IMR-90 (cell line): ENCODE results near the gene THRB. TPM values are rescaled to one million over a fixed set of nuclear protein-coding genes. Genes with fewer than 3 reads are reported as not detected.

ENCODE experiments used
- ATAC-seq: fragments of 200-7000 bp; cut with Tn5 transposase; 2 replicates; pipeline ENCODE4 v1.9.1; 2020; ENCODE audit warnings: low read depth, mild to moderate bottlenecking, moderate library complexity
- BruUV-seq: library from RNA; stranded (reverse); fragments of 400-500 nt; replicated peaks from 2 replicates; lab custom pipeline; 2021; lab: Mats Ljungman, UMichigan
- CTCF ChIA-PET: fragments of 300-600 bp; formaldehyde crosslinking; extraction: SDS; loops from one replicate; lab custom pipeline; 2021; ENCODE audit warnings: antibody characterized with exemption; lab: Yijun Ruan, JAX
- POLR2A ChIA-PET: fragments of 300-600 bp; sonication (Branson Sonifier 250); formaldehyde crosslinking; loops from one replicate; lab custom pipeline; 2022; ENCODE audit warnings: antibody characterized with exemption; ENCODE audit not compliant: unreplicated experiment; lab: Charles Lee
- DNase-seq: peaks from one replicate; pipeline ENCODE4 v3.0.0; 2013
- H2AFZ ChIP-seq: replicated peaks from 2 replicates; pipeline ENCODE3; 2013; ENCODE audit warnings: low read length, mild to moderate bottlenecking; ENCODE audit not compliant: poor library complexity
- H2AK5ac ChIP-seq: 2 replicates; pipeline ENCODE4 v1.6.1; 2013; ENCODE audit warnings: low read depth, low read length, inconsistent platforms
- H2AK9ac ChIP-seq: replicated peaks from 2 replicates; pipeline ENCODE3; 2013; ENCODE audit warnings: mild to moderate bottlenecking, low read depth, low read length, moderate library complexity; ENCODE audit not compliant: poor library complexity
- H2BK120ac ChIP-seq: 2 replicates; pipeline ENCODE4 v1.6.1; 2013; ENCODE audit warnings: low read depth, low read length, inconsistent platforms
- H2BK15ac ChIP-seq: 3 replicates; pipeline ENCODE4 v1.6.1; 2013; ENCODE audit warnings: low read depth, low read length, inconsistent platforms
- H2BK20ac ChIP-seq: 2 replicates; pipeline ENCODE4 v1.6.1; 2013; ENCODE audit warnings: low read depth, mild to moderate bottlenecking, inconsistent platforms, low read length, moderate library complexity
- H2BK5ac ChIP-seq: 2 replicates; pipeline ENCODE4 v1.6.1; 2013; ENCODE audit warnings: mild to moderate bottlenecking, low read depth, low read length, inconsistent platforms; ENCODE audit not compliant: poor library complexity, severe bottlenecking
- H3K14ac ChIP-seq: replicated peaks from 2 replicates; pipeline ENCODE4 v1.6.1; 2013; ENCODE audit warnings: low read depth, low read length, inconsistent platforms
- H3K18ac ChIP-seq: 2 replicates; pipeline ENCODE4 v1.6.1; 2013; ENCODE audit warnings: low read depth, low read length, control low read depth
- H3K23ac ChIP-seq: 2 replicates; pipeline ENCODE4 v1.6.1; 2013; ENCODE audit warnings: low read depth, low read length, inconsistent platforms
- H3K27ac ChIP-seq: 2 replicates; pipeline ENCODE4 v1.5.1; 2013; ENCODE audit warnings: mild to moderate bottlenecking, control low read depth, low read length; ENCODE audit not compliant: insufficient read depth
- H3K27me3 ChIP-seq: 2 replicates; pipeline ENCODE4 v1.6.1; 2013; ENCODE audit warnings: low read length; ENCODE audit not compliant: control insufficient read depth, insufficient read depth
- H3K36me3 ChIP-seq: 2 replicates; pipeline ENCODE4 v1.6.1; 2013; ENCODE audit warnings: low read length, mixed read lengths; ENCODE audit not compliant: control insufficient read depth, insufficient read depth
- H3K4ac ChIP-seq: 2 replicates; pipeline ENCODE4 v1.6.1; 2013; ENCODE audit warnings: low read depth, low read length, inconsistent platforms
- H3K4me1 ChIP-seq: 2 replicates; pipeline ENCODE4 v1.6.1; 2013; ENCODE audit warnings: low read length, mixed read lengths; ENCODE audit not compliant: control insufficient read depth, insufficient read depth
- H3K4me2 ChIP-seq: 2 replicates; pipeline ENCODE4 v1.6.1; 2013; ENCODE audit warnings: low read depth, mild to moderate bottlenecking, control low read depth, low read length, moderate library complexity
- H3K4me3 ChIP-seq: 2 replicates; pipeline ENCODE4 v1.5.1; 2013; ENCODE audit warnings: low read depth, mild to moderate bottlenecking, control low read depth, low read length, moderate library complexity; ENCODE audit not compliant: insufficient read depth
- H3K56ac ChIP-seq: 2 replicates; pipeline ENCODE4 v1.6.1; 2013; ENCODE audit warnings: low read length, inconsistent platforms; ENCODE audit not compliant: insufficient read depth; ENCODE audit errors: extremely low read depth
- H3K79me1 ChIP-seq, 2 experiments: 2 replicates each; pipeline ENCODE4 v1.6.1; 2013; ENCODE audit warnings: low read length in 2 of 2, inconsistent platforms in 1 of 2, low read depth in 1 of 2
- H3K9ac ChIP-seq: 2 replicates; pipeline ENCODE4 v1.6.1; 2013; ENCODE audit warnings: low read depth, low read length, control low read depth
- H3K9me1 ChIP-seq: 2 replicates; pipeline ENCODE4 v1.6.1; 2013; ENCODE audit warnings: low read length, inconsistent platforms; ENCODE audit not compliant: insufficient read depth
- H3K9me3 ChIP-seq: 2 replicates; pipeline ENCODE4 v1.6.1; 2013; ENCODE audit warnings: low read length; ENCODE audit not compliant: control insufficient read depth, insufficient read depth
- H4K20me1 ChIP-seq: 2 replicates; pipeline ENCODE4 v1.6.1; 2013; ENCODE audit warnings: low read length, inconsistent platforms; ENCODE audit not compliant: insufficient read depth
- H4K5ac ChIP-seq: 2 replicates; pipeline ENCODE4 v1.6.1; 2013; ENCODE audit warnings: mild to moderate bottlenecking, low read depth, low read length, control low read depth
- H4K8ac ChIP-seq, 2 experiments: 2 replicates each; pipeline ENCODE4 v1.6.1; 2013; ENCODE audit warnings: low read depth in 2 of 2, low read length in 2 of 2, control low read depth in 1 of 2, inconsistent platforms in 1 of 2
- H4K91ac ChIP-seq: 2 replicates; pipeline ENCODE4 v1.6.1; 2013; ENCODE audit warnings: low read depth, low read length, inconsistent platforms; ENCODE audit not compliant: insufficient read depth
- BHLHE40 ChIP-seq: fragments of 150-350 bp; IDR thresholded peaks from 2 replicates; pipeline ENCODE4 v1.6.1; 2016; ENCODE audit warnings: mild to moderate bottlenecking, low read depth, low read length
- CEBPB ChIP-seq: IDR thresholded peaks from 2 replicates; pipeline ENCODE4 v1.6.1; 2012; ENCODE audit warnings: low read depth, low read length, improper control_type of control experiment
- CHD1 ChIP-seq: IDR thresholded peaks from 2 replicates; pipeline ENCODE4 v1.6.1; 2012; ENCODE audit warnings: low read depth, low read length, improper control_type of control experiment
- FOS ChIP-seq: fragments of 150-350 bp; IDR thresholded peaks from 2 replicates; pipeline ENCODE4 v1.6.1; 2016; ENCODE audit warnings: low read depth, low read length
- MAFK ChIP-seq: IDR thresholded peaks from 2 replicates; pipeline ENCODE4 v1.6.1; 2012; ENCODE audit warnings: low read depth, low read length, improper control_type of control experiment
- MAZ ChIP-seq: IDR thresholded peaks from 2 replicates; pipeline ENCODE4 v1.6.1; 2012; ENCODE audit warnings: low read depth, mild to moderate bottlenecking, low read length, improper control_type of control experiment, moderate library complexity, borderline replicate concordance
- MXI1 ChIP-seq: IDR thresholded peaks from 2 replicates; pipeline ENCODE4 v1.6.1; 2012; ENCODE audit warnings: low read depth, mild to moderate bottlenecking, low read length, moderate library complexity, borderline replicate concordance
- NFE2L2 ChIP-seq: fragments of 150-350 bp; IDR thresholded peaks from 2 replicates; pipeline ENCODE4 v1.6.1; 2016; ENCODE audit warnings: low read depth, mild to moderate bottlenecking, low read length
- POLR2A ChIP-seq: IDR thresholded peaks from 2 replicates; pipeline ENCODE4 v1.6.1; 2012; ENCODE audit warnings: mild to moderate bottlenecking, low read depth, low read length
- RAD21 ChIP-seq: IDR thresholded peaks from 2 replicates; pipeline ENCODE4 v1.6.1; 2012; ENCODE audit warnings: low read length, improper control_type of control experiment
- RCOR1 ChIP-seq: IDR thresholded peaks from 2 replicates; pipeline ENCODE4 v1.6.1; 2012; ENCODE audit warnings: mild to moderate bottlenecking, low read length, improper control_type of control experiment; ENCODE audit not compliant: insufficient replicate concordance
- RFX5 ChIP-seq: IDR thresholded peaks from 2 replicates; pipeline ENCODE4 v1.8.0; 2012; ENCODE audit warnings: low read depth, mild to moderate bottlenecking, low read length, moderate library complexity
- SMC3 ChIP-seq: fragments of 150-350 bp; IDR thresholded peaks from 2 replicates; pipeline ENCODE4 v1.6.1; 2016; ENCODE audit warnings: low read depth, mild to moderate bottlenecking, antibody characterized with exemption, low read length, moderate library complexity
- WGBS, 2 experiments: methylation state at CpG; one replicate each; pipeline versions ENCODE4 v1.1.5 to v1.1.7; 2013; ENCODE audit warnings: missing lambda C conversion rate in 2 of 2; ENCODE audit not compliant: insufficient read length in 1 of 2; ENCODE audit errors: extremely low coverage in 2 of 2; 5-methylcytosine and 5-hydroxymethylcytosine counted together
- dilution Hi-C: fragments of 300-500 bp; cut with HindIII; formaldehyde crosslinking; loops from one replicate; pipeline ENCODE4 v1.14.3; 2018; ENCODE audit warnings: low sequenced_read_pairs; ENCODE audit not compliant: unreplicated experiment
- in situ Hi-C: fragments of 300-500 bp; cut with MboI; formaldehyde crosslinking; loops from 3 replicates; pipeline ENCODE4 v1.14.3; 2019; ENCODE audit warnings: low sequenced_read_pairs, inconsistent platforms, mixed read lengths
- intact Hi-C: fragments of 100-400 bp; cut with micrococcal nuclease; formaldehyde crosslinking; loops from 2 replicates; pipeline ENCODE4 v1.10.0; 2022
- polyA plus RNA-seq, 3 experiments: library from polyadenylated mRNA; depleted of rRNA; stranded (reverse); fragments of >200 nt; gene quantifications; 2 replicates each; pipeline ENCODE4 v1.2.3, GENCODE V29; 2012; ENCODE audit warnings: low replicate concordance in 1 of 3
- total RNA-seq: library from RNA; depleted of rRNA; stranded (reverse); fragments of >200 nt; gene quantifications from 2 replicates; pipeline ENCODE4 v1.2.3, GENCODE V29; 2012
- TF ChIP-seq, protein P1 (sequence below): conservative IDR thresholded peaks from 2 replicates; pipeline ENCODE4 v1.5.1; 2012; ENCODE audit warnings: mild to moderate bottlenecking, low read depth, low read length, improper control_type of control experiment
- TF ChIP-seq, protein P2 (sequence below): fragments of 150-350 bp; IDR thresholded peaks from 2 replicates; pipeline ENCODE4 v1.6.1; 2017; ENCODE audit warnings: mild to moderate bottlenecking, antibody characterized with exemption, low read length, low read depth
- TF ChIP-seq, protein P3 (sequence below): fragments of 150-350 bp; IDR thresholded peaks from 2 replicates; pipeline ENCODE4 v1.6.1; 2016; ENCODE audit warnings: low read depth, mild to moderate bottlenecking, low read length, moderate library complexity, borderline replicate concordance

Gene THRB
- total and polyA plus RNA-seq, 2 of the 4 experiments (the other 2 are of a cell fraction): under 0.01 TPM; not detected in 1

DNA sequence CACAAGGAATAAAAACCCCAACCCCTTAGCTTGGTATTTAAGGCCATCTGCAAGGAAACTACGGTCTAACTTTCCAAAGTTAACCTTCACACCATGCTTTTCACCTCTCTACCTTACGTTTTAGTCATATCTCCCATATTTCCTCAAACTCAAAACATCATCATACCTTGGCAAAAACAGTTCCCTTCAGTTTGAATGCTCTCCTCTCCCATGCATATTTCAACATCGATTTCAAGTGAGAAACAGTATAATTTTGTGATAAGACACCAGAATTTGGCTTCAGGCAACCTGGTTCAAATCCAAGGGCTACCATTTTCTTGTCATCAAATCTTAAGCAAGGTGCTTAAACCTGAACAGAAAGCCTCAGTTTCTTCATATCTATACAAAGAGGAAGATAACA is 108.2 kb downstream of the THRB start:
- ChIA-PET POLR2A (no interaction called here), CTCF (no interaction called here)
- no peak overlapping the region for H3K4me3 ChIP-seq
- H2AFZ ChIP-seq: no peak overlapping the region
- H3K79me1 ChIP-seq: no peaks in the 10 kb centered on the region
- no peaks in the 10 kb centered on the region; the same call in 1 of the 2 replicates for H4K20me1 ChIP-seq
- H2BK5ac ChIP-seq: no peak overlapping the region
- in situ Hi-C loops (no loop called here), intact Hi-C loops (no loop called here), dilution Hi-C loops (no loop called here)
- H3K27ac ChIP-seq: no peak overlapping the region
- TF ChIP-seq, protein P1, sequence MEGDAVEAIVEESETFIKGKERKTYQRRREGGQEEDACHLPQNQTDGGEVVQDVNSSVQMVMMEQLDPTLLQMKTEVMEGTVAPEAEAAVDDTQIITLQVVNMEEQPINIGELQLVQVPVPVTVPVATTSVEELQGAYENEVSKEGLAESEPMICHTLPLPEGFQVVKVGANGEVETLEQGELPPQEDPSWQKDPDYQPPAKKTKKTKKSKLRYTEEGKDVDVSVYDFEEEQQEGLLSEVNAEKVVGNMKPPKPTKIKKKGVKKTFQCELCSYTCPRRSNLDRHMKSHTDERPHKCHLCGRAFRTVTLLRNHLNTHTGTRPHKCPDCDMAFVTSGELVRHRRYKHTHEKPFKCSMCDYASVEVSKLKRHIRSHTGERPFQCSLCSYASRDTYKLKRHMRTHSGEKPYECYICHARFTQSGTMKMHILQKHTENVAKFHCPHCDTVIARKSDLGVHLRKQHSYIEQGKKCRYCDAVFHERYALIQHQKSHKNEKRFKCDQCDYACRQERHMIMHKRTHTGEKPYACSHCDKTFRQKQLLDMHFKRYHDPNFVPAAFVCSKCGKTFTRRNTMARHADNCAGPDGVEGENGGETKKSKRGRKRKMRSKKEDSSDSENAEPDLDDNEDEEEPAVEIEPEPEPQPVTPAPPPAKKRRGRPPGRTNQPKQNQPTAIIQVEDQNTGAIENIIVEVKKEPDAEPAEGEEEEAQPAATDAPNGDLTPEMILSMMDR: no peak
- TF ChIP-seq BHLHE40: no peak
- no peak for TF ChIP-seq SMC3
- TF ChIP-seq NFE2L2: no peak
- TF ChIP-seq CHD1: no peak
- no peak for TF ChIP-seq MAZ
- TF ChIP-seq CEBPB: no peak
- no peak for TF ChIP-seq RFX5
- no peak for TF ChIP-seq MAFK
- no peak for TF ChIP-seq POLR2A
- TF ChIP-seq, protein P2, sequence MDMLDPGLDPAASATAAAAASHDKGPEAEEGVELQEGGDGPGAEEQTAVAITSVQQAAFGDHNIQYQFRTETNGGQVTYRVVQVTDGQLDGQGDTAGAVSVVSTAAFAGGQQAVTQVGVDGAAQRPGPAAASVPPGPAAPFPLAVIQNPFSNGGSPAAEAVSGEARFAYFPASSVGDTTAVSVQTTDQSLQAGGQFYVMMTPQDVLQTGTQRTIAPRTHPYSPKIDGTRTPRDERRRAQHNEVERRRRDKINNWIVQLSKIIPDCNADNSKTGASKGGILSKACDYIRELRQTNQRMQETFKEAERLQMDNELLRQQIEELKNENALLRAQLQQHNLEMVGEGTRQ: no peak
- TF ChIP-seq RAD21: no peak
- TF ChIP-seq MXI1: no peak
- TF ChIP-seq, protein P3, sequence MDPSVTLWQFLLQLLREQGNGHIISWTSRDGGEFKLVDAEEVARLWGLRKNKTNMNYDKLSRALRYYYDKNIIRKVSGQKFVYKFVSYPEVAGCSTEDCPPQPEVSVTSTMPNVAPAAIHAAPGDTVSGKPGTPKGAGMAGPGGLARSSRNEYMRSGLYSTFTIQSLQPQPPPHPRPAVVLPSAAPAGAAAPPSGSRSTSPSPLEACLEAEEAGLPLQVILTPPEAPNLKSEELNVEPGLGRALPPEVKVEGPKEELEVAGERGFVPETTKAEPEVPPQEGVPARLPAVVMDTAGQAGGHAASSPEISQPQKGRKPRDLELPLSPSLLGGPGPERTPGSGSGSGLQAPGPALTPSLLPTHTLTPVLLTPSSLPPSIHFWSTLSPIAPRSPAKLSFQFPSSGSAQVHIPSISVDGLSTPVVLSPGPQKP: no peak
- no peak for TF ChIP-seq FOS
- no peak for TF ChIP-seq RCOR1
- no peak overlapping the region for H3K4me2 ChIP-seq
- H3K9me3 ChIP-seq: no peaks in the 10 kb centered on the region
- no peak overlapping the region for H2BK15ac ChIP-seq
- H3K9ac ChIP-seq: no peak overlapping the region
- ATAC-seq (no peak), DNase-seq (no peak)
- H3K36me3 ChIP-seq: no peaks in the 10 kb centered on the region
- no peak overlapping the region for H3K14ac ChIP-seq
- H4K8ac ChIP-seq: no peak overlapping the region
- 100% methylated on average over 1 of the region's 3 CpGs; no CpG with 5 or more reads in 1 of the 2 experiments for WGBS, 2 experiments
- no peak overlapping the region for H2BK120ac ChIP-seq
- no peak overlapping the region for H3K4ac ChIP-seq
- H4K5ac ChIP-seq: no peak overlapping the region
- H3K23ac ChIP-seq: no peak overlapping the region
- H3K18ac ChIP-seq: no peak overlapping the region
- no peak overlapping the region for H2AK5ac ChIP-seq
- H3K27me3 ChIP-seq: no peaks in the 10 kb centered on the region
- H3K9me1 ChIP-seq: no peaks in the 10 kb centered on the region
- no peak overlapping the region for H2BK20ac ChIP-seq
- BruUV-seq: no TSS peak
- H2AK9ac ChIP-seq: no peak overlapping the region
- H3K4me1 ChIP-seq: no peaks in the 10 kb centered on the region
- no peak overlapping the region for H4K91ac ChIP-seq
- no peak overlapping the region for H3K56ac ChIP-seq
